IMR-90 (cell line): Measurements from ENCODE around the gene PIGU. TPM values are rescaled to one million over a fixed set of nuclear protein-coding genes. Genes with fewer than 3 reads are reported as not detected.

Experiments used
- ATAC-seq: fragments of 200-7000 bp; cut with Tn5 transposase; 2 replicates; pipeline ENCODE4 v1.9.1; 2020; ENCODE audit warnings: low read depth, mild to moderate bottlenecking, moderate library complexity
- BruUV-seq: library from RNA; stranded (reverse); fragments of 400-500 nt; replicated peaks from 2 replicates; lab custom pipeline; 2021; lab: Mats Ljungman, UMichigan
- CTCF ChIA-PET: fragments of 300-600 bp; formaldehyde crosslinking; extraction: SDS; loops from one replicate; lab custom pipeline; 2021; ENCODE audit warnings: antibody characterized with exemption; lab: Yijun Ruan, JAX
- POLR2A ChIA-PET: fragments of 300-600 bp; sonication (Branson Sonifier 250); formaldehyde crosslinking; loops from one replicate; lab custom pipeline; 2022; ENCODE audit warnings: antibody characterized with exemption; ENCODE audit not compliant: unreplicated experiment; lab: Charles Lee
- DNase-seq: peaks from one replicate; pipeline ENCODE4 v3.0.0; 2013
- H2AFZ ChIP-seq: replicated peaks from 2 replicates; pipeline ENCODE3; 2013; ENCODE audit warnings: low read length, mild to moderate bottlenecking; ENCODE audit not compliant: poor library complexity
- H2AK5ac ChIP-seq: 2 replicates; pipeline ENCODE4 v1.6.1; 2013; ENCODE audit warnings: low read depth, low read length, inconsistent platforms
- H2AK9ac ChIP-seq: replicated peaks from 2 replicates; pipeline ENCODE3; 2013; ENCODE audit warnings: mild to moderate bottlenecking, low read depth, low read length, moderate library complexity; ENCODE audit not compliant: poor library complexity
- H2BK120ac ChIP-seq: 2 replicates; pipeline ENCODE4 v1.6.1; 2013; ENCODE audit warnings: low read depth, low read length, inconsistent platforms
- H2BK15ac ChIP-seq: 3 replicates; pipeline ENCODE4 v1.6.1; 2013; ENCODE audit warnings: low read depth, low read length, inconsistent platforms
- H2BK20ac ChIP-seq: 2 replicates; pipeline ENCODE4 v1.6.1; 2013; ENCODE audit warnings: low read depth, mild to moderate bottlenecking, inconsistent platforms, low read length, moderate library complexity
- H2BK5ac ChIP-seq: 2 replicates; pipeline ENCODE4 v1.6.1; 2013; ENCODE audit warnings: mild to moderate bottlenecking, low read depth, low read length, inconsistent platforms; ENCODE audit not compliant: poor library complexity, severe bottlenecking
- H3K14ac ChIP-seq: replicated peaks from 2 replicates; pipeline ENCODE4 v1.6.1; 2013; ENCODE audit warnings: low read depth, low read length, inconsistent platforms
- H3K18ac ChIP-seq: 2 replicates; pipeline ENCODE4 v1.6.1; 2013; ENCODE audit warnings: low read depth, low read length, control low read depth
- H3K23ac ChIP-seq: 2 replicates; pipeline ENCODE4 v1.6.1; 2013; ENCODE audit warnings: low read depth, low read length, inconsistent platforms
- H3K27ac ChIP-seq: 2 replicates; pipeline ENCODE4 v1.5.1; 2013; ENCODE audit warnings: mild to moderate bottlenecking, control low read depth, low read length; ENCODE audit not compliant: insufficient read depth
- H3K27me3 ChIP-seq: 2 replicates; pipeline ENCODE4 v1.6.1; 2013; ENCODE audit warnings: low read length; ENCODE audit not compliant: control insufficient read depth, insufficient read depth
- H3K36me3 ChIP-seq: 2 replicates; pipeline ENCODE4 v1.6.1; 2013; ENCODE audit warnings: low read length, mixed read lengths; ENCODE audit not compliant: control insufficient read depth, insufficient read depth
- H3K4ac ChIP-seq: 2 replicates; pipeline ENCODE4 v1.6.1; 2013; ENCODE audit warnings: low read depth, low read length, inconsistent platforms
- H3K4me1 ChIP-seq: 2 replicates; pipeline ENCODE4 v1.6.1; 2013; ENCODE audit warnings: low read length, mixed read lengths; ENCODE audit not compliant: control insufficient read depth, insufficient read depth
- H3K4me2 ChIP-seq: 2 replicates; pipeline ENCODE4 v1.6.1; 2013; ENCODE audit warnings: low read depth, mild to moderate bottlenecking, control low read depth, low read length, moderate library complexity
- H3K4me3 ChIP-seq: 2 replicates; pipeline ENCODE4 v1.5.1; 2013; ENCODE audit warnings: low read depth, mild to moderate bottlenecking, control low read depth, low read length, moderate library complexity; ENCODE audit not compliant: insufficient read depth
- H3K56ac ChIP-seq: 2 replicates; pipeline ENCODE4 v1.6.1; 2013; ENCODE audit warnings: low read length, inconsistent platforms; ENCODE audit not compliant: insufficient read depth; ENCODE audit errors: extremely low read depth
- H3K79me1 ChIP-seq, 2 experiments: 2 replicates each; pipeline ENCODE4 v1.6.1; 2013; ENCODE audit warnings: low read length in 2 of 2, inconsistent platforms in 1 of 2, low read depth in 1 of 2
- H3K9ac ChIP-seq: 2 replicates; pipeline ENCODE4 v1.6.1; 2013; ENCODE audit warnings: low read depth, low read length, control low read depth
- H3K9me1 ChIP-seq: 2 replicates; pipeline ENCODE4 v1.6.1; 2013; ENCODE audit warnings: low read length, inconsistent platforms; ENCODE audit not compliant: insufficient read depth
- H3K9me3 ChIP-seq: 2 replicates; pipeline ENCODE4 v1.6.1; 2013; ENCODE audit warnings: low read length; ENCODE audit not compliant: control insufficient read depth, insufficient read depth
- H4K20me1 ChIP-seq: 2 replicates; pipeline ENCODE4 v1.6.1; 2013; ENCODE audit warnings: low read length, inconsistent platforms; ENCODE audit not compliant: insufficient read depth
- H4K5ac ChIP-seq: 2 replicates; pipeline ENCODE4 v1.6.1; 2013; ENCODE audit warnings: mild to moderate bottlenecking, low read depth, low read length, control low read depth
- H4K8ac ChIP-seq, 2 experiments: 2 replicates each; pipeline ENCODE4 v1.6.1; 2013; ENCODE audit warnings: low read depth in 2 of 2, low read length in 2 of 2, control low read depth in 1 of 2, inconsistent platforms in 1 of 2
- H4K91ac ChIP-seq: 2 replicates; pipeline ENCODE4 v1.6.1; 2013; ENCODE audit warnings: low read depth, low read length, inconsistent platforms; ENCODE audit not compliant: insufficient read depth
- BHLHE40 ChIP-seq: fragments of 150-350 bp; IDR thresholded peaks from 2 replicates; pipeline ENCODE4 v1.6.1; 2016; ENCODE audit warnings: mild to moderate bottlenecking, low read depth, low read length
- CEBPB ChIP-seq: IDR thresholded peaks from 2 replicates; pipeline ENCODE4 v1.6.1; 2012; ENCODE audit warnings: low read depth, low read length, improper control_type of control experiment
- CHD1 ChIP-seq: IDR thresholded peaks from 2 replicates; pipeline ENCODE4 v1.6.1; 2012; ENCODE audit warnings: low read depth, low read length, improper control_type of control experiment
- CTCF ChIP-seq: conservative IDR thresholded peaks from 2 replicates; pipeline ENCODE4 v1.5.1; 2012; ENCODE audit warnings: mild to moderate bottlenecking, low read depth, low read length, improper control_type of control experiment
- FOS ChIP-seq: fragments of 150-350 bp; IDR thresholded peaks from 2 replicates; pipeline ENCODE4 v1.6.1; 2016; ENCODE audit warnings: low read depth, low read length
- MAFK ChIP-seq: IDR thresholded peaks from 2 replicates; pipeline ENCODE4 v1.6.1; 2012; ENCODE audit warnings: low read depth, low read length, improper control_type of control experiment
- MAZ ChIP-seq: IDR thresholded peaks from 2 replicates; pipeline ENCODE4 v1.6.1; 2012; ENCODE audit warnings: low read depth, mild to moderate bottlenecking, low read length, improper control_type of control experiment, moderate library complexity, borderline replicate concordance
- MXI1 ChIP-seq: IDR thresholded peaks from 2 replicates; pipeline ENCODE4 v1.6.1; 2012; ENCODE audit warnings: low read depth, mild to moderate bottlenecking, low read length, moderate library complexity, borderline replicate concordance
- NFE2L2 ChIP-seq: fragments of 150-350 bp; IDR thresholded peaks from 2 replicates; pipeline ENCODE4 v1.6.1; 2016; ENCODE audit warnings: low read depth, mild to moderate bottlenecking, low read length
- POLR2A ChIP-seq: IDR thresholded peaks from 2 replicates; pipeline ENCODE4 v1.6.1; 2012; ENCODE audit warnings: mild to moderate bottlenecking, low read depth, low read length
- RAD21 ChIP-seq: IDR thresholded peaks from 2 replicates; pipeline ENCODE4 v1.6.1; 2012; ENCODE audit warnings: low read length, improper control_type of control experiment
- RCOR1 ChIP-seq: IDR thresholded peaks from 2 replicates; pipeline ENCODE4 v1.6.1; 2012; ENCODE audit warnings: mild to moderate bottlenecking, low read length, improper control_type of control experiment; ENCODE audit not compliant: insufficient replicate concordance
- RFX5 ChIP-seq: IDR thresholded peaks from 2 replicates; pipeline ENCODE4 v1.8.0; 2012; ENCODE audit warnings: low read depth, mild to moderate bottlenecking, low read length, moderate library complexity
- SMC3 ChIP-seq: fragments of 150-350 bp; IDR thresholded peaks from 2 replicates; pipeline ENCODE4 v1.6.1; 2016; ENCODE audit warnings: low read depth, mild to moderate bottlenecking, antibody characterized with exemption, low read length, moderate library complexity
- USF2 ChIP-seq: fragments of 150-350 bp; IDR thresholded peaks from 2 replicates; pipeline ENCODE4 v1.6.1; 2017; ENCODE audit warnings: mild to moderate bottlenecking, antibody characterized with exemption, low read length, low read depth
- WGBS, 2 experiments: methylation state at CpG; one replicate each; pipeline versions ENCODE4 v1.1.5 to v1.1.7; 2013; ENCODE audit warnings: missing lambda C conversion rate in 2 of 2; ENCODE audit not compliant: insufficient read length in 1 of 2; ENCODE audit errors: extremely low coverage in 2 of 2; 5-methylcytosine and 5-hydroxymethylcytosine counted together
- dilution Hi-C: fragments of 300-500 bp; cut with HindIII; formaldehyde crosslinking; loops from one replicate; pipeline ENCODE4 v1.14.3; 2018; ENCODE audit warnings: low sequenced_read_pairs; ENCODE audit not compliant: unreplicated experiment
- in situ Hi-C: fragments of 300-500 bp; cut with MboI; formaldehyde crosslinking; loops from 3 replicates; pipeline ENCODE4 v1.14.3; 2019; ENCODE audit warnings: low sequenced_read_pairs, inconsistent platforms, mixed read lengths
- intact Hi-C: fragments of 100-400 bp; cut with micrococcal nuclease; formaldehyde crosslinking; loops from 2 replicates; pipeline ENCODE4 v1.10.0; 2022
- polyA plus RNA-seq, 3 experiments: library from polyadenylated mRNA; depleted of rRNA; stranded (reverse); fragments of >200 nt; gene quantifications; 2 replicates each; pipeline ENCODE4 v1.2.3, GENCODE V29; 2012; ENCODE audit warnings: low replicate concordance in 1 of 3
- total RNA-seq: library from RNA; depleted of rRNA; stranded (reverse); fragments of >200 nt; gene quantifications from 2 replicates; pipeline ENCODE4 v1.2.3, GENCODE V29; 2012
- TF ChIP-seq, protein P1 (sequence below): fragments of 150-350 bp; IDR thresholded peaks from 2 replicates; pipeline ENCODE4 v1.6.1; 2016; ENCODE audit warnings: low read depth, mild to moderate bottlenecking, low read length, moderate library complexity, borderline replicate concordance

Gene PIGU
- total and polyA plus RNA-seq, 2 of the 4 experiments (the other 2 are of a cell fraction): 11.1 to 31.1 TPM

- Histone ChIP-seq H4K5ac (no peak overlapping the region), H3K56ac (no peak overlapping the region), H4K20me1 (peaks cover 17% of the 10 kb centered on the region), H3K36me3 (peaks cover 82% of the 10 kb centered on the region), H3K14ac (no peak overlapping the region), H3K18ac (no peak overlapping the region), H3K79me1 (peaks cover 42 to 84% of the 10 kb centered on the region in 2 experiments), H2BK5ac (no peak overlapping the region), H4K91ac (no peak overlapping the region), H3K9me3 (no peaks in the 10 kb centered on the region), H2BK20ac (no peak overlapping the region), H3K27me3 (no peaks in the 10 kb centered on the region), H2BK15ac (no peak overlapping the region), H3K4me2 (no peak overlapping the region), H3K27ac (no peak overlapping the region), H3K9ac (no peak overlapping the region), H3K9me1 (peaks cover 34% of the 10 kb centered on the region), H3K4ac (no peak overlapping the region), H2AK9ac (no peak overlapping the region), H4K8ac (no peak overlapping the region), H3K4me3 (no peak overlapping the region), H2BK120ac (no peak overlapping the region), H3K4me1 (peaks cover 11% of the 10 kb centered on the region), H2AK5ac (no peak overlapping the region), H2AFZ (no peak overlapping the region), H3K23ac (no peak overlapping the region)
- BruUV-seq: no TSS peak
- DNase-seq (no peak), ATAC-seq (no peak)
- CTCF ChIA-PET: no interaction called here
- intact Hi-C loops (no loop called here), in situ Hi-C loops (no loop called here), dilution Hi-C loops (no loop called here)
- WGBS, 2 experiments: 100% methylated on average over 4 of the region's 7 CpGs; no CpG with 5 or more reads in 1 of the 2 experiments
- POLR2A ChIA-PET: no interaction called here
- TF ChIP-seq CTCF (no peak), MAFK (no peak), POLR2A (no peak), RAD21 (no peak), FOS (no peak), NFE2L2 (no peak), SMC3 (no peak), MXI1 (no peak), RFX5 (no peak), CEBPB (no peak), CHD1 (no peak), RCOR1 (no peak), MAZ (no peak), BHLHE40 (no peak), USF2 (no peak)
- TF ChIP-seq, protein P1, sequence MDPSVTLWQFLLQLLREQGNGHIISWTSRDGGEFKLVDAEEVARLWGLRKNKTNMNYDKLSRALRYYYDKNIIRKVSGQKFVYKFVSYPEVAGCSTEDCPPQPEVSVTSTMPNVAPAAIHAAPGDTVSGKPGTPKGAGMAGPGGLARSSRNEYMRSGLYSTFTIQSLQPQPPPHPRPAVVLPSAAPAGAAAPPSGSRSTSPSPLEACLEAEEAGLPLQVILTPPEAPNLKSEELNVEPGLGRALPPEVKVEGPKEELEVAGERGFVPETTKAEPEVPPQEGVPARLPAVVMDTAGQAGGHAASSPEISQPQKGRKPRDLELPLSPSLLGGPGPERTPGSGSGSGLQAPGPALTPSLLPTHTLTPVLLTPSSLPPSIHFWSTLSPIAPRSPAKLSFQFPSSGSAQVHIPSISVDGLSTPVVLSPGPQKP: no peak
Observed at GRCh38 chr20:34532756-34533155, 144.1 kb downstream of the PIGU start.
